Epithelial cell of proximal tubule (primary cell): ENCODE data around the gene HIVEP3. TPM values are rescaled to one million over a fixed set of nuclear protein-coding genes. Genes with fewer than 3 reads are reported as not detected.

Experiments used
- DNase-seq: peaks from one replicate; pipeline ENCODE4 v3.0.0-alpha.2; 2011; ENCODE audit warnings: low read depth
- H3K4me3 ChIP-seq: 2 replicates; pipeline ENCODE4 v1.5.1; 2011; ENCODE audit warnings: low read depth, mild to moderate bottlenecking, low read length
- total RNA-seq: library from RNA; depleted of rRNA; stranded (reverse); fragments of >200 nt; gene quantifications from 2 replicates; pipeline ENCODE4 v1.2.3, GENCODE V29; 2015
- TF ChIP-seq, protein P1 (sequence below): conservative IDR thresholded peaks from 2 replicates; pipeline ENCODE4 v1.5.1; 2012; ENCODE audit warnings: low read depth, mild to moderate bottlenecking, low read length

Gene HIVEP3
- total RNA-seq, 1 donor from 2014 or later, result 3.9 TPM

DNA sequence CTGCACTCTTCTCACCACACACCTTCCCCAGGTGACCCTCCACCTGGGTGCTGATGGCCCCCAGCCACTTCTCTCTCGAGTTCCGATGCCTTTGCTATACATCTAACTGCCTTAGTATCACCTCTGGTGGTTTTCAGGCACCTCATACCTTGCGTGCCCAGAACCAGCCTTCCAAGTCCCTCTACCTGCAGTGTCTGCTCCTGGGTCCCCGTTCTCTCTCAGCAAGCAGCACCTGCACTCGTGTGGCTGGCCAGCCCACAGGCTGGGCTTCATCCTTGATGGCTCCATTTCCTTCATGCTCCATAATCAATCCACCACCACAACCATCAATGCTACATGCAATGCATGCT is 385.0 kb downstream of the HIVEP3 start:
- TF ChIP-seq, protein P1, sequence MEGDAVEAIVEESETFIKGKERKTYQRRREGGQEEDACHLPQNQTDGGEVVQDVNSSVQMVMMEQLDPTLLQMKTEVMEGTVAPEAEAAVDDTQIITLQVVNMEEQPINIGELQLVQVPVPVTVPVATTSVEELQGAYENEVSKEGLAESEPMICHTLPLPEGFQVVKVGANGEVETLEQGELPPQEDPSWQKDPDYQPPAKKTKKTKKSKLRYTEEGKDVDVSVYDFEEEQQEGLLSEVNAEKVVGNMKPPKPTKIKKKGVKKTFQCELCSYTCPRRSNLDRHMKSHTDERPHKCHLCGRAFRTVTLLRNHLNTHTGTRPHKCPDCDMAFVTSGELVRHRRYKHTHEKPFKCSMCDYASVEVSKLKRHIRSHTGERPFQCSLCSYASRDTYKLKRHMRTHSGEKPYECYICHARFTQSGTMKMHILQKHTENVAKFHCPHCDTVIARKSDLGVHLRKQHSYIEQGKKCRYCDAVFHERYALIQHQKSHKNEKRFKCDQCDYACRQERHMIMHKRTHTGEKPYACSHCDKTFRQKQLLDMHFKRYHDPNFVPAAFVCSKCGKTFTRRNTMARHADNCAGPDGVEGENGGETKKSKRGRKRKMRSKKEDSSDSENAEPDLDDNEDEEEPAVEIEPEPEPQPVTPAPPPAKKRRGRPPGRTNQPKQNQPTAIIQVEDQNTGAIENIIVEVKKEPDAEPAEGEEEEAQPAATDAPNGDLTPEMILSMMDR, result no peak
- DNase-seq, result no peak
- H3K4me3 ChIP-seq, result no peak overlapping the region

DNA sequence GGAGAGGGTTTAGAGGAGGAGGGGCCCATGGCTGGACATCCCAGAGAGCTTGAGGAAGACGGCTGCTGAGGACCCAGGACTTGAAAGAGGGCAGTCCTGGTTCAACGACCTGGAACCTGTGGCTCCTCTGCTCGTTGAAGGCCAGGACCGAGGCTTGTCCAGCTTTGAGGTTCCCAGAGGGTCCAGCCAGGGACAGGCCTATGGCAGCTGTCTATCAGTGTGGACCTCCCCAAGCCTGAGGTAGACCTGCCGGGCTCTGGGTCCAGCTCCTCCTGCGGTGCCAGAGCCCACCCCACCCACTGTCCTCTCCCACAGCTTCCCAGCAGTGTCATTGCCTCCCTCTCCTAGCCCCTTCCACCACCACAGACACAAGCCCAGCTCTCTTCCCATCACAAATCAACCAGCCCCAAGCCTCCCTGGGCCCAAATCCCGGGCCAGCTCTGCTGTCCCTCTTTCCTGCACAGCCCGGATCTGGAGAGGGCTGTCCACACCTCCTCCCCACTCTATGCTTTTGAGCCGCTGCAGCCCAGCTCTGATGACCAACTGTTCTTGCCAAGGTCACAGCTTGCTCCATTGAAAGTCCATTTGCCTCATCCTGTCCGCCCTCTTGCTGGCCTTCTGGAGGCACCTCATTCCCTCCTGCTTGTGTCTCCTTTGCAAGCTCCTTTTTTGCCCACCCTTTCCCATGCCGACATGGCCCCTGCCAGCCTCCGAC is 385.5 kb downstream of the HIVEP3 start:
- H3K4me3 ChIP-seq, result no peak overlapping the region
- no peak for DNase-seq
- TF ChIP-seq, protein P1, result no peak

DNA sequence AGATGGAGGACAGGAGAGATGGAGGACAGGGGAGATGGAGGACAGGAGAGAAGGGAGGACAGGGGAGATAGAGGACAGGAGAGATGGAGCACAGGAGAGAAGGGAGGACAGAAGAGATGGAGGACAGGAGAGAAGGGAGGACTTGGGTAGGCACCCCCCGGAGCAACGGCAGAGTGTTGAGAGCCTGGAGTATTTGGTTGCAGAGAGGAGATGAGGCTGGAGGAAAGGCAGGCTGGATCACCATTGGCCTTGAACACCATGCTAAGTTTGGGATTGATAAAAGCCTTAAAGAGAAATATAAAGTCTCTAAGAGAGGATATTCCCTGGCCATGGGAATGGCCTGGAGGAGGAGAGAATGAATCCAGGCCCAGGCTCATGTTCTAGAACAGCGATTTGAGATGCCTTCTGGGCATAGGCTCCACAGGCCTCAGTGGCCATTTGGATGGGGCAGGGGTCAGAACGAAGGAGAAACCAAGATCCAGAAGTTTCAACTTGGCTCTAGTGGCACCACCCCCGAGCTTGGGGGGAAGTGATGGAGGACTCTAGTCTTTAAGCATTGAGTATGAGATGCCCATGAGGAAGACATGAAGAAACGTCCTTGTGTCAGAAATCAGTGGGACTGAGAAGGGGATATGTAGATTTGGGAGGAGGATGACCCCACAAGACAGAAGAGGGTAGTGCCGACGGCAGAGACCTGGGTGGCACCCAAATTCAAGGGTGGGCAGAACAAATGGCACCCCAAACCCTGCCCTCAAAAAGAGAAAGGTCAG is 386.3 kb downstream of the HIVEP3 start:
- no peak overlapping the region for H3K4me3 ChIP-seq
- TF ChIP-seq, protein P1, result no peak
- DNase-seq, result no peak

DNA sequence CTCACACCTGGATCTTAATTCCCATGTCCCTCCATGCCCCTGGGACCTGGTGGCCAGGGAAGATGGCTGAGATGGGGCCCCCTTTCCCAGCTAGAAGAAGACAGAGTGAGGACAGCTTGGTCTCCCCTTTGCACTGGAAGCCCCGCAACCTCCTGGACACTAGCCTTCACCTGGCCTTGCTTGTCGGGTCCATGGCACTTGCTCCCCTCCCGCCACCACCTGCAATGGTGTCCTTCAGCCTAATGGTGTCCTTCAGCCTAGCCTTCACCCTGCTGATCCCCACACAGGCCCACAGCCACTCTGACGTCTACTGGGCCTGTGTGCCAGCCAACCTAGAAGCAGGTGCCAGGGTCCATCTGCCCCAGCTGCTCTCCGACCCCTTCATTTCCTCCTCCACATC is 388.3 kb downstream of the HIVEP3 start:
- TF ChIP-seq, protein P1, result no peak
- DNase-seq, result no peak
- H3K4me3 ChIP-seq, result no peak overlapping the region

DNA sequence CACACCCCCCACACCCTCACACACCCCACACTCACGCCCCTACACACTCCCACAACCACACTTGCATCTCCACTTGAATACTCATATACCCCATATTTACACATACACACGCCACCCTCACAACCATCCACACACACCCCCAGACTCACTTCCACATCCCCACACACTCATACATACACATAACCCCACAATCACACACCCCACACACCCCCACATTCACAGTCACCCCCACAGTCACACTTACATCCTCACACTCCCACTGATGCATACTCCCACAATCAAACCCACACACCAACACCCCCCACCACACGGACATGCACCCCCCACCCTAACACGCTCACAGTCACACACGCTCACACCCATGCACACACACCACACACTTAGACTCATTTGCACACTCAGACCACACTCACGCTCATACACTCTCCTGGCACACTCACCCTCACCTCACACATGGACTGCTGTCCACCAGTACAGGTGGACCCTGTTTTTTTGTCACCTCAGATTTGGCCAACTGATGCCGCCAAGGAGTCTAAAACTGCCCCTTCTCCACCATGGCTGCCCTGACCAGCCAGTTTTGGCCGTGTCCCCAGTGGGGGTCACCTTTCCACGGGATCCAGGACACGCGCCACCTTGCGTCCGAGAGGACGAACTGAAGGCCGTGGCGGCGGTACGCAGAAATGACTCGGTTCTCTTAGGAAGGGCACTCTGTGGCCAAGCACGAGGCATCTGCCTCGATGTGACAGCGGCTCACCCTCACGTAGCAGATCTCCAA is 388.9 kb downstream of the HIVEP3 start:
- no peak for DNase-seq
- H3K4me3 ChIP-seq, result no peak overlapping the region
- TF ChIP-seq, protein P1, result no peak

DNA sequence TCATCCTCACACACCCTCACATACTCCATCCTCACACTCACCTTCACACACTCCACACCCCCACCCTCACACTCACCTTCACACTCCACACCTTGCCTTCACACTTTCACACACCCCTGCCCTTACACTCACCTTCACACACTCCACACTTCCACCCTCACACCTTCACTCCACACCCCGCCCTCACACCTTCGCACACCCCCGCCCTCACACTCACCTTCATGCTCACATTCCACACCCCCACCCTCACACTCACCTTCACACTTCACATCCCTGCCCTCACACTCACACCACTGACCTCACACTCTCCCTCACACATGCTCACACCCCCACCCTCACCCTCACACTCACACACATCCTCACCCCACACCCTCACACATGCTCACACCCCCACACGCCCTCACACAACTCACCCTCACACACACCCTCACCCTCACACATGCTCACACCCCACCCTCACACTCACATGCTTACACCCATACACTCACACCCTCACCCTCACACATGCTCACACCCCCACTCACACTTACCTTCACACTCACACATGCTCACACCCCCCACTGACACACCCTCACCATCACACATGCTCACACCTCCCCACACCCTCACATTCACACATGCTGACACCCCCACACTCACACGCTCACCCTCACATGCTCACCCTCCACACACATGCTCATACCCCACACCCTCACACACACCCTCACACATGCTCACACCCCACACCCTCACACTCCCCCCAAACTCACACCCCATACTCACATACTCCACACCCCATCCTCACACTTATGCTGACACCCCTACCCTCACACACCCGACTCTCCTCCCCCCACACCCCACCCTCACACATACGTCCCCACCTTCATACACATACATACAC is 389.8 kb downstream of the HIVEP3 start:
- TF ChIP-seq, protein P1, result no peak
- no peak for DNase-seq
- no peak overlapping the region for H3K4me3 ChIP-seq
